ENCODE results near the gene MACROD2. TPM values are rescaled to one million over a fixed set of nuclear protein-coding genes. Genes with fewer than 3 reads are reported as not detected.

MACROD2 gene
- total and polyA plus RNA-seq, 4 donors = 13.0 to 67.1 (median 20.7) TPM

DNA sequence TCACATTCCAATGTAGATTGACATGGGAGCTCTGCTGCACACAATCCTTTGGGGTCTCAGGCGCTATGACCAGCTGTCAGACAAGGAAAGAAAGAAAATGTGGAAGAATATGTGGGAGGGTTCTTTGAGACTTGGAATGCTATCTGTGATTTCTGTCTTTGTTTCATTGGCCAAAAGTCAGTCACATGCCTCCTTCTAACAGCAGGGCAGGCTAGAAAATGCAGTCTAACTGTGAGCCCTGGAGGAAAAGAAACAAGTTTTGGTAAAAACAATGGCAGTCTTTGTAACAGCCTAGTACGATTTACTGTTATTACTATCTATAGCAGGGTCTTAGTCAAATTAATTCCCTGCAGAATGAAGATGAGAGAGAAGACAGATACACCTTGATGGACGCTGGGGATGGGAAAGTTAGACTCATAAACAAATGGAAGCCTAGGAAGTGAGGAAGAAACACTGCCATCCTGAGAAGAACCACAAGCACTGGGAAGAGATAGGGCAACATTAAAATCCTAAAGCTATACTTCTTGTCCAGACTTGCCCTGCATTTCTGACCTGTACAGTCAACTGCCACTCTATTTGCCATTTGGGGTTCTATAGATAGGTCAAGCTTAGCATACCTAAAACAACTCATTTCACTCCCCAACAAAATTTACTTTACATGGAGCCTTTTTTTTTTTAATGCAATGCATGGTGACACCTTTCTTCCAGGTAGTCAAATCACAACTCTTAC lies 1744.9 kb downstream of the MACROD2 start:
- Histone ChIP-seq H3K4me1 (ENCODE audit: control insufficient read depth in 5 of 5, insufficient read depth in 5 of 5, low read length in 5 of 5) (no peaks in the 10 kb centered on the region), H3K27ac (ENCODE audit: low read depth in 1 of 2, low read length in 1 of 2) (no peak overlapping the region), H3K9ac (ENCODE audit: insufficient read depth in 1 of 2, low read length in 2 of 2) (no peak overlapping the region), H3K9me3 (ENCODE audit: control insufficient read depth in 4 of 4, insufficient read depth in 3 of 4, low read length in 3 of 4) (no peaks in the 10 kb centered on the region), H3K4me3 (no peak overlapping the region), H3K27me3 (ENCODE audit: control insufficient read depth in 3 of 3, insufficient read depth in 3 of 3, low read length in 2 of 3) (no peaks in the 10 kb centered on the region), H3K36me3 (ENCODE audit: control insufficient read depth in 4 of 4, insufficient read depth in 4 of 4, low read length in 4 of 4) (no peaks in the 10 kb centered on the region)
- TF ChIP-seq, protein P1, sequence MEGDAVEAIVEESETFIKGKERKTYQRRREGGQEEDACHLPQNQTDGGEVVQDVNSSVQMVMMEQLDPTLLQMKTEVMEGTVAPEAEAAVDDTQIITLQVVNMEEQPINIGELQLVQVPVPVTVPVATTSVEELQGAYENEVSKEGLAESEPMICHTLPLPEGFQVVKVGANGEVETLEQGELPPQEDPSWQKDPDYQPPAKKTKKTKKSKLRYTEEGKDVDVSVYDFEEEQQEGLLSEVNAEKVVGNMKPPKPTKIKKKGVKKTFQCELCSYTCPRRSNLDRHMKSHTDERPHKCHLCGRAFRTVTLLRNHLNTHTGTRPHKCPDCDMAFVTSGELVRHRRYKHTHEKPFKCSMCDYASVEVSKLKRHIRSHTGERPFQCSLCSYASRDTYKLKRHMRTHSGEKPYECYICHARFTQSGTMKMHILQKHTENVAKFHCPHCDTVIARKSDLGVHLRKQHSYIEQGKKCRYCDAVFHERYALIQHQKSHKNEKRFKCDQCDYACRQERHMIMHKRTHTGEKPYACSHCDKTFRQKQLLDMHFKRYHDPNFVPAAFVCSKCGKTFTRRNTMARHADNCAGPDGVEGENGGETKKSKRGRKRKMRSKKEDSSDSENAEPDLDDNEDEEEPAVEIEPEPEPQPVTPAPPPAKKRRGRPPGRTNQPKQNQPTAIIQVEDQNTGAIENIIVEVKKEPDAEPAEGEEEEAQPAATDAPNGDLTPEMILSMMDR (IDR thresholded peaks at IDR 0.05; ENCODE audit: control extremely low read depth, extremely low read depth) = no peak
- DNase-seq (no peak), ATAC-seq (ENCODE audit: insufficient read depth, low FRiP score) (no peak)
- 81 to 82% methylated on average over 3 of the region's 3 CpGs for WGBS, 2 donors

DNA sequence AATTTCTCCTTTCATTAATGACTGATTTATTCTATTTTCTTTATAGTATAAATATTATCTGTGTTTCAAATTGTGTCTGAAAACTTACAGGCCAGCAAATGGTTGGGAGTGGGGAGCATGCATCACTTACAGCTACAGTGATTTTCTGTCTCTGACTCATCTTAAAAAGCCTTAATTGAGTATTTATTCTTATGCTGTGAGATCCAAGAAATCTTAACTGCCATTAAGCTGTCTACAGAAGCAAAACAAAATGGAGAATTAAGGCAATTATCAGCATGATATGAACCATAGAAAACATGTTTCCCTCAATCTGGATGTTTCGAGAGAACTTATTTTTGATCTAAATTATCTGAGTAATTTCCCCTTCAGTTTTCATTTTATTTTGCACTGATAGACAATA lies 1746.8 kb downstream of the MACROD2 start:
- Histone ChIP-seq H3K4me3 (no peak overlapping the region), H3K9ac (ENCODE audit: insufficient read depth in 1 of 2, low read length in 2 of 2) (no peak overlapping the region), H3K4me1 (ENCODE audit: control insufficient read depth in 5 of 5, insufficient read depth in 5 of 5, low read length in 5 of 5) (no peaks in the 10 kb centered on the region), H3K27me3 (ENCODE audit: control insufficient read depth in 3 of 3, insufficient read depth in 3 of 3, low read length in 2 of 3) (no peaks in the 10 kb centered on the region), H3K9me3 (ENCODE audit: control insufficient read depth in 4 of 4, insufficient read depth in 3 of 4, low read length in 3 of 4) (peaks cover 0 to 3% (median under 1%) of the 10 kb centered on the region in 4 donors), H3K36me3 (ENCODE audit: control insufficient read depth in 4 of 4, insufficient read depth in 4 of 4, low read length in 4 of 4) (no peaks in the 10 kb centered on the region), H3K27ac (ENCODE audit: low read depth in 1 of 2, low read length in 1 of 2) (no peak overlapping the region)
- DNase-seq (no peak), ATAC-seq (ENCODE audit: insufficient read depth, low FRiP score) (no peak)
- TF ChIP-seq, protein P1 (IDR thresholded peaks at IDR 0.05; ENCODE audit: control extremely low read depth, extremely low read depth) = no peak
- WGBS, 2 donors = 94 to 97% methylated on average over 1 of the region's 1 CpG

DNA sequence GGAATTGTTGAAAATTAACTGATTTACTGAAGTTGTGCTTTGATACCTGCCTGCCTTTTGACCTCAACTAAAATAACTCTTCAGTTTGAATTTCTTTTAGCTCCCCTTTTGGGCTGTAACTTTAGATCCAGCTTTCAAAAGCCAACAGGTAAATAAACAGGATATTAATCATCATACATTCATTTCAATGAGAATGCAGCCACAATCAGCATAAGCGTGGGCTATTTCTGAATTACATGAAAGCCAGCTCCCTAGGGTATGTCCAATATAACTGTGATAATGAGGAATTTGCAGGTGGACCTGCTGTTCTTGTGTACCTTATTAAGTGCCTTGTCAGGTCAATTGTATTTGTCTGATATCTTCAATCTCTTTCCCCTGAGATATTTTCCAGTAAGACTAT lies 1747.3 kb downstream of the MACROD2 start:
- DNase-seq (no peak), ATAC-seq (ENCODE audit: insufficient read depth, low FRiP score) (no peak)
- WGBS, 2 donors = 87 to 94% methylated on average over 1 of the region's 1 CpG
- TF ChIP-seq, protein P1 (IDR thresholded peaks at IDR 0.05; ENCODE audit: control extremely low read depth, extremely low read depth) = no peak
- Histone ChIP-seq H3K27ac (ENCODE audit: low read depth in 1 of 2, low read length in 1 of 2) (no peak overlapping the region), H3K4me1 (ENCODE audit: control insufficient read depth in 5 of 5, insufficient read depth in 5 of 5, low read length in 5 of 5) (no peaks in the 10 kb centered on the region), H3K9ac (ENCODE audit: insufficient read depth in 1 of 2, low read length in 2 of 2) (no peak overlapping the region), H3K9me3 (ENCODE audit: control insufficient read depth in 4 of 4, insufficient read depth in 3 of 4, low read length in 3 of 4) (peaks cover 0 to 3% (median under 1%) of the 10 kb centered on the region in 4 donors), H3K27me3 (ENCODE audit: control insufficient read depth in 3 of 3, insufficient read depth in 3 of 3, low read length in 2 of 3) (no peaks in the 10 kb centered on the region), H3K36me3 (ENCODE audit: control insufficient read depth in 4 of 4, insufficient read depth in 4 of 4, low read length in 4 of 4) (no peaks in the 10 kb centered on the region), H3K4me3 (no peak overlapping the region)

All from lung (tissue), 12 donors.